H1 (cell line): Measurements from ENCODE around the gene SLMAP.

Experiments
- CHD1 ChIP-seq: IDR thresholded peaks from 2 replicates; pipeline ENCODE4 v1.6.1; 2012; ENCODE audit warnings: low read depth, low read length, improper control_type of control experiment
- EP300 ChIP-seq, 2 experiments: IDR thresholded peaks; 1 replicate in 1 of 2; 2 replicates in 1 of 2; pipeline ENCODE4 v1.6.1; 2011 to 2012; ENCODE audit warnings: low read depth in 2 of 2, low read length in 2 of 2, mild to moderate bottlenecking in 2 of 2, borderline replicate concordance in 1 of 2, inconsistent platforms in 1 of 2, moderate library complexity in 1 of 2
- POLR2A ChIP-seq, 2 experiments: IDR thresholded peaks; 1 replicate in 1 of 2; 2 replicates in 1 of 2; pipeline ENCODE4 v1.6.1; 2011; ENCODE audit warnings: low read depth in 2 of 2, low read length in 2 of 2, mild to moderate bottlenecking in 2 of 2; ENCODE audit errors: control extremely low read depth in 1 of 2
- POLR2AphosphoS5 ChIP-seq: IDR thresholded peaks from 2 replicates; pipeline ENCODE4 v1.6.1; 2011; ENCODE audit warnings: low read depth, low read length
- RNF2 ChIP-seq: fragments of 200-900, 300-1000 bp; sonication (generic); IDR thresholded peaks from 2 replicates; pipeline ENCODE4 v1.7.1; 2016; ENCODE audit warnings: borderline replicate concordance, low read depth, mild to moderate bottlenecking, antibody characterized with exemption, low read length; ENCODE audit not compliant: poor library complexity, severe bottlenecking; ENCODE audit errors: missing control alignments
- TF ChIP-seq, protein P1 (sequence below), 3 experiments: IDR thresholded peaks; 1 replicate in 2 of 3; 2 replicates in 1 of 3; pipeline versions ENCODE4 v1.5.1 to v1.6.1; 2011; ENCODE audit warnings: low read length in 3 of 3, mild to moderate bottlenecking in 3 of 3, inconsistent platforms in 2 of 3, low read depth in 1 of 3, moderate library complexity in 1 of 3; ENCODE audit not compliant: insufficient read depth in 1 of 3; ENCODE audit errors: control extremely low read depth in 1 of 3

DNA sequence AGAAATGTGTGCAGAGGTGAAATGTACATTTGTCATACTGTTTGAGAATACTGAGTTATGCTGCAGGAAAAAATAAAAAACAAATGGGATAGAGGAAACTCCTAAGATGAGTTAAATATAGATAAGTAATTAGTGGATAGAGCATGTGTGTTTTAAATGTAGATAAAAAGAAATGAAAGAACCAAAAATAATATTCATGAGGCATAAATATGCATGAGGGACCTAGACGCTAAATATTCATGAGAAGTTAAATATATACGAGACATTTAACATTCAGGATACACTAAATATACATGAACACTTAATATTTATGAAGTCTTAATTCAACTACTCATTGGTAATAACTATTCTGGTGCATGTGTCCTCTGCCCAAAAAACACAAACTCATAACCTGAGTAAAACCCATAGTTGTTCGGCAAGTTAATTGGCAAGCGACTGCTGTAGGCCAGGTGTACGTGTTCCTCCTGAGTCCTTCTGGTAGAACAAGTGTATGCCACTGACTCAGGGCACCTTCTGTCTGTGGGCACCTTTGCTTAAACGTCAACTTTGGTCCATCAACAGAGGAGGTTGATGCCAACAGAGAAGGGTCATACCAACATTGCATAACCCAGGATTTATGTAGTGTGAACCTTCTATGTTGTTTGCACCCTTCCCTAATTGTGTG, 38.8 kb upstream of the SLMAP start:
- no peak for TF ChIP-seq CHD1
- no peak for TF ChIP-seq POLR2A (IDR thresholded peaks at IDR 0.05; ENCODE audit: control extremely low read depth in 1 of 2, low read depth in 2 of 2, low read length in 2 of 2)
- TF ChIP-seq, protein P1, sequence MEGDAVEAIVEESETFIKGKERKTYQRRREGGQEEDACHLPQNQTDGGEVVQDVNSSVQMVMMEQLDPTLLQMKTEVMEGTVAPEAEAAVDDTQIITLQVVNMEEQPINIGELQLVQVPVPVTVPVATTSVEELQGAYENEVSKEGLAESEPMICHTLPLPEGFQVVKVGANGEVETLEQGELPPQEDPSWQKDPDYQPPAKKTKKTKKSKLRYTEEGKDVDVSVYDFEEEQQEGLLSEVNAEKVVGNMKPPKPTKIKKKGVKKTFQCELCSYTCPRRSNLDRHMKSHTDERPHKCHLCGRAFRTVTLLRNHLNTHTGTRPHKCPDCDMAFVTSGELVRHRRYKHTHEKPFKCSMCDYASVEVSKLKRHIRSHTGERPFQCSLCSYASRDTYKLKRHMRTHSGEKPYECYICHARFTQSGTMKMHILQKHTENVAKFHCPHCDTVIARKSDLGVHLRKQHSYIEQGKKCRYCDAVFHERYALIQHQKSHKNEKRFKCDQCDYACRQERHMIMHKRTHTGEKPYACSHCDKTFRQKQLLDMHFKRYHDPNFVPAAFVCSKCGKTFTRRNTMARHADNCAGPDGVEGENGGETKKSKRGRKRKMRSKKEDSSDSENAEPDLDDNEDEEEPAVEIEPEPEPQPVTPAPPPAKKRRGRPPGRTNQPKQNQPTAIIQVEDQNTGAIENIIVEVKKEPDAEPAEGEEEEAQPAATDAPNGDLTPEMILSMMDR (IDR thresholded peaks at IDR 0.05; ENCODE audit: control extremely low read depth in 1 of 3, insufficient read depth in 1 of 3, low read depth in 1 of 3, low read length in 3 of 3), result no peak
- no peak for TF ChIP-seq EP300 (IDR thresholded peaks at IDR 0.05; ENCODE audit: borderline replicate concordance in 1 of 2, low read depth in 2 of 2, low read length in 2 of 2)
- no peak for TF ChIP-seq POLR2AphosphoS5
- no peak for TF ChIP-seq RNF2
